IMR-90 (cell line): ENCODE measurements around the gene QDPR. TPM values are rescaled to one million over a fixed set of nuclear protein-coding genes. Genes with fewer than 3 reads are reported as not detected.
A peak's percentile ranks its signal among the peaks of the same experiment; 100 is the strongest.

Experiments used
- ATAC-seq: fragments of 200-7000 bp; cut with Tn5 transposase; 2 replicates; pipeline ENCODE4 v1.9.1; 2020; ENCODE audit warnings: low read depth, mild to moderate bottlenecking, moderate library complexity
- BruUV-seq: library from RNA; stranded (reverse); fragments of 400-500 nt; replicated peaks from 2 replicates; lab custom pipeline; 2021; lab: Mats Ljungman, UMichigan
- CTCF ChIA-PET: fragments of 300-600 bp; formaldehyde crosslinking; extraction: SDS; loops from one replicate; lab custom pipeline; 2021; ENCODE audit warnings: antibody characterized with exemption; lab: Yijun Ruan, JAX
- POLR2A ChIA-PET: fragments of 300-600 bp; sonication (Branson Sonifier 250); formaldehyde crosslinking; loops from one replicate; lab custom pipeline; 2022; ENCODE audit warnings: antibody characterized with exemption; ENCODE audit not compliant: unreplicated experiment; lab: Charles Lee
- DNase-seq: peaks from one replicate; pipeline ENCODE4 v3.0.0; 2013
- H2AFZ ChIP-seq: replicated peaks from 2 replicates; pipeline ENCODE3; 2013; ENCODE audit warnings: low read length, mild to moderate bottlenecking; ENCODE audit not compliant: poor library complexity
- H2AK5ac ChIP-seq: 2 replicates; pipeline ENCODE4 v1.6.1; 2013; ENCODE audit warnings: low read depth, low read length, inconsistent platforms
- H2AK9ac ChIP-seq: replicated peaks from 2 replicates; pipeline ENCODE3; 2013; ENCODE audit warnings: mild to moderate bottlenecking, low read depth, low read length, moderate library complexity; ENCODE audit not compliant: poor library complexity
- H2BK120ac ChIP-seq: 2 replicates; pipeline ENCODE4 v1.6.1; 2013; ENCODE audit warnings: low read depth, low read length, inconsistent platforms
- H2BK15ac ChIP-seq: 3 replicates; pipeline ENCODE4 v1.6.1; 2013; ENCODE audit warnings: low read depth, low read length, inconsistent platforms
- H2BK20ac ChIP-seq: 2 replicates; pipeline ENCODE4 v1.6.1; 2013; ENCODE audit warnings: low read depth, mild to moderate bottlenecking, inconsistent platforms, low read length, moderate library complexity
- H2BK5ac ChIP-seq: 2 replicates; pipeline ENCODE4 v1.6.1; 2013; ENCODE audit warnings: mild to moderate bottlenecking, low read depth, low read length, inconsistent platforms; ENCODE audit not compliant: poor library complexity, severe bottlenecking
- H3K14ac ChIP-seq: replicated peaks from 2 replicates; pipeline ENCODE4 v1.6.1; 2013; ENCODE audit warnings: low read depth, low read length, inconsistent platforms
- H3K18ac ChIP-seq: 2 replicates; pipeline ENCODE4 v1.6.1; 2013; ENCODE audit warnings: low read depth, low read length, control low read depth
- H3K23ac ChIP-seq: 2 replicates; pipeline ENCODE4 v1.6.1; 2013; ENCODE audit warnings: low read depth, low read length, inconsistent platforms
- H3K27ac ChIP-seq: 2 replicates; pipeline ENCODE4 v1.5.1; 2013; ENCODE audit warnings: mild to moderate bottlenecking, control low read depth, low read length; ENCODE audit not compliant: insufficient read depth
- H3K27me3 ChIP-seq: 2 replicates; pipeline ENCODE4 v1.6.1; 2013; ENCODE audit warnings: low read length; ENCODE audit not compliant: control insufficient read depth, insufficient read depth
- H3K36me3 ChIP-seq: 2 replicates; pipeline ENCODE4 v1.6.1; 2013; ENCODE audit warnings: low read length, mixed read lengths; ENCODE audit not compliant: control insufficient read depth, insufficient read depth
- H3K4ac ChIP-seq: 2 replicates; pipeline ENCODE4 v1.6.1; 2013; ENCODE audit warnings: low read depth, low read length, inconsistent platforms
- H3K4me1 ChIP-seq: 2 replicates; pipeline ENCODE4 v1.6.1; 2013; ENCODE audit warnings: low read length, mixed read lengths; ENCODE audit not compliant: control insufficient read depth, insufficient read depth
- H3K4me2 ChIP-seq: 2 replicates; pipeline ENCODE4 v1.6.1; 2013; ENCODE audit warnings: low read depth, mild to moderate bottlenecking, control low read depth, low read length, moderate library complexity
- H3K4me3 ChIP-seq: 2 replicates; pipeline ENCODE4 v1.5.1; 2013; ENCODE audit warnings: low read depth, mild to moderate bottlenecking, control low read depth, low read length, moderate library complexity; ENCODE audit not compliant: insufficient read depth
- H3K56ac ChIP-seq: 2 replicates; pipeline ENCODE4 v1.6.1; 2013; ENCODE audit warnings: low read length, inconsistent platforms; ENCODE audit not compliant: insufficient read depth; ENCODE audit errors: extremely low read depth
- H3K79me1 ChIP-seq, 2 experiments: 2 replicates each; pipeline ENCODE4 v1.6.1; 2013; ENCODE audit warnings: low read length in 2 of 2, inconsistent platforms in 1 of 2, low read depth in 1 of 2
- H3K9ac ChIP-seq: 2 replicates; pipeline ENCODE4 v1.6.1; 2013; ENCODE audit warnings: low read depth, low read length, control low read depth
- H3K9me1 ChIP-seq: 2 replicates; pipeline ENCODE4 v1.6.1; 2013; ENCODE audit warnings: low read length, inconsistent platforms; ENCODE audit not compliant: insufficient read depth
- H3K9me3 ChIP-seq: 2 replicates; pipeline ENCODE4 v1.6.1; 2013; ENCODE audit warnings: low read length; ENCODE audit not compliant: control insufficient read depth, insufficient read depth
- H4K20me1 ChIP-seq: 2 replicates; pipeline ENCODE4 v1.6.1; 2013; ENCODE audit warnings: low read length, inconsistent platforms; ENCODE audit not compliant: insufficient read depth
- H4K5ac ChIP-seq: 2 replicates; pipeline ENCODE4 v1.6.1; 2013; ENCODE audit warnings: mild to moderate bottlenecking, low read depth, low read length, control low read depth
- H4K8ac ChIP-seq, 2 experiments: 2 replicates each; pipeline ENCODE4 v1.6.1; 2013; ENCODE audit warnings: low read depth in 2 of 2, low read length in 2 of 2, control low read depth in 1 of 2, inconsistent platforms in 1 of 2
- H4K91ac ChIP-seq: 2 replicates; pipeline ENCODE4 v1.6.1; 2013; ENCODE audit warnings: low read depth, low read length, inconsistent platforms; ENCODE audit not compliant: insufficient read depth
- BHLHE40 ChIP-seq: fragments of 150-350 bp; IDR thresholded peaks from 2 replicates; pipeline ENCODE4 v1.6.1; 2016; ENCODE audit warnings: mild to moderate bottlenecking, low read depth, low read length
- CEBPB ChIP-seq: IDR thresholded peaks from 2 replicates; pipeline ENCODE4 v1.6.1; 2012; ENCODE audit warnings: low read depth, low read length, improper control_type of control experiment
- CHD1 ChIP-seq: IDR thresholded peaks from 2 replicates; pipeline ENCODE4 v1.6.1; 2012; ENCODE audit warnings: low read depth, low read length, improper control_type of control experiment
- CTCF ChIP-seq: conservative IDR thresholded peaks from 2 replicates; pipeline ENCODE4 v1.5.1; 2012; ENCODE audit warnings: mild to moderate bottlenecking, low read depth, low read length, improper control_type of control experiment
- FOS ChIP-seq: fragments of 150-350 bp; IDR thresholded peaks from 2 replicates; pipeline ENCODE4 v1.6.1; 2016; ENCODE audit warnings: low read depth, low read length
- MAZ ChIP-seq: IDR thresholded peaks from 2 replicates; pipeline ENCODE4 v1.6.1; 2012; ENCODE audit warnings: low read depth, mild to moderate bottlenecking, low read length, improper control_type of control experiment, moderate library complexity, borderline replicate concordance
- MXI1 ChIP-seq: IDR thresholded peaks from 2 replicates; pipeline ENCODE4 v1.6.1; 2012; ENCODE audit warnings: low read depth, mild to moderate bottlenecking, low read length, moderate library complexity, borderline replicate concordance
- NFE2L2 ChIP-seq: fragments of 150-350 bp; IDR thresholded peaks from 2 replicates; pipeline ENCODE4 v1.6.1; 2016; ENCODE audit warnings: low read depth, mild to moderate bottlenecking, low read length
- POLR2A ChIP-seq: IDR thresholded peaks from 2 replicates; pipeline ENCODE4 v1.6.1; 2012; ENCODE audit warnings: mild to moderate bottlenecking, low read depth, low read length
- RCOR1 ChIP-seq: IDR thresholded peaks from 2 replicates; pipeline ENCODE4 v1.6.1; 2012; ENCODE audit warnings: mild to moderate bottlenecking, low read length, improper control_type of control experiment; ENCODE audit not compliant: insufficient replicate concordance
- RFX5 ChIP-seq: IDR thresholded peaks from 2 replicates; pipeline ENCODE4 v1.8.0; 2012; ENCODE audit warnings: low read depth, mild to moderate bottlenecking, low read length, moderate library complexity
- SMC3 ChIP-seq: fragments of 150-350 bp; IDR thresholded peaks from 2 replicates; pipeline ENCODE4 v1.6.1; 2016; ENCODE audit warnings: low read depth, mild to moderate bottlenecking, antibody characterized with exemption, low read length, moderate library complexity
- WGBS, 2 experiments: methylation state at CpG; one replicate each; pipeline versions ENCODE4 v1.1.5 to v1.1.7; 2013; ENCODE audit warnings: missing lambda C conversion rate in 2 of 2; ENCODE audit not compliant: insufficient read length in 1 of 2; ENCODE audit errors: extremely low coverage in 2 of 2; 5-methylcytosine and 5-hydroxymethylcytosine counted together
- dilution Hi-C: fragments of 300-500 bp; cut with HindIII; formaldehyde crosslinking; loops from one replicate; pipeline ENCODE4 v1.14.3; 2018; ENCODE audit warnings: low sequenced_read_pairs; ENCODE audit not compliant: unreplicated experiment
- in situ Hi-C: fragments of 300-500 bp; cut with MboI; formaldehyde crosslinking; loops from 3 replicates; pipeline ENCODE4 v1.14.3; 2019; ENCODE audit warnings: low sequenced_read_pairs, inconsistent platforms, mixed read lengths
- intact Hi-C: fragments of 100-400 bp; cut with micrococcal nuclease; formaldehyde crosslinking; loops from 2 replicates; pipeline ENCODE4 v1.10.0; 2022
- polyA plus RNA-seq, 3 experiments: library from polyadenylated mRNA; depleted of rRNA; stranded (reverse); fragments of >200 nt; gene quantifications; 2 replicates each; pipeline ENCODE4 v1.2.3, GENCODE V29; 2012; ENCODE audit warnings: low replicate concordance in 1 of 3
- total RNA-seq: library from RNA; depleted of rRNA; stranded (reverse); fragments of >200 nt; gene quantifications from 2 replicates; pipeline ENCODE4 v1.2.3, GENCODE V29; 2012

QDPR gene
- total and polyA plus RNA-seq, 2 of the 4 experiments (the other 2 are of a cell fraction), result 10.4 to 31.1 TPM

GRCh38 chr4:17511051-17511450 is 839 bp downstream of the QDPR start:
- H3K27ac ChIP-seq, result no peak overlapping the region
- peak overlapping the region; percentile 2 for H2AK9ac ChIP-seq
- H3K23ac ChIP-seq, result peak overlapping the region; percentile 65; the same call in 1 of the 2 replicates
- peaks cover 6% of the 10 kb centered on the region for H3K36me3 ChIP-seq
- H2AFZ ChIP-seq, result peak overlapping the region; percentile 93
- H2BK20ac ChIP-seq, result no peak overlapping the region
- dilution Hi-C loops, result no loop called here
- H3K9me1 ChIP-seq, result peaks cover 3% of the 10 kb centered on the region; the same call in 1 of the 2 replicates
- BruUV-seq, result no TSS peak
- no peak for DNase-seq
- intact Hi-C loops, result no loop called here
- H3K27me3 ChIP-seq, result peaks cover 13% of the 10 kb centered on the region
- TF ChIP-seq SMC3 (no peak), CEBPB (no peak), RFX5 (no peak), RCOR1 (no peak), MXI1 (no peak), CHD1 (no peak), POLR2A (no peak), NFE2L2 (no peak), BHLHE40 (no peak), FOS (no peak), CTCF (no peak), MAZ (no peak)
- CTCF ChIA-PET, result interaction anchor here (1.5 kb wide), 1 partner anchor 38 kb away, joined by 4 read pairs; no protein-coding TSS in a partner anchor
- peak overlapping the region; percentile 92 for H3K4me2 ChIP-seq
- no peak overlapping the region for H2BK120ac ChIP-seq
- H3K14ac ChIP-seq, result no peak overlapping the region
- H3K56ac ChIP-seq, result no peak overlapping the region
- no peak overlapping the region for H2AK5ac ChIP-seq
- 40% methylated on average over 2 of the region's 9 CpGs; no CpG with 5 or more reads in 1 of the 2 experiments for WGBS, 2 experiments
- POLR2A ChIA-PET, result no interaction called here
- no peak overlapping the region for H2BK5ac ChIP-seq
- no peak for ATAC-seq
- in situ Hi-C loops, result no loop called here
- H3K18ac ChIP-seq, result no peak overlapping the region
- H4K20me1 ChIP-seq, result no peaks in the 10 kb centered on the region
- H4K91ac ChIP-seq, result no peak overlapping the region
- H4K8ac ChIP-seq, result peak overlapping the region; percentile 36 to 71; a peak in 2 of 4 replicates
- H3K4ac ChIP-seq, result peak overlapping the region; percentile 35; the same call in 1 of the 2 replicates
- peak overlapping the region; percentile 43; the same call in 1 of the 2 replicates for H3K9ac ChIP-seq
- peak overlapping the region; percentile 59 for H3K4me3 ChIP-seq
- H3K4me1 ChIP-seq, result peaks cover 2% of the 10 kb centered on the region; the same call in 1 of the 2 replicates
- H3K9me3 ChIP-seq, result no peaks in the 10 kb centered on the region
- peaks cover 11 to 21% of the 10 kb centered on the region in 2 experiments for H3K79me1 ChIP-seq
- no peak overlapping the region for H2BK15ac ChIP-seq
- no peak overlapping the region for H4K5ac ChIP-seq
